GM19351 (cell line): Measurements from ENCODE around the gene ALDH4A1.

Experiments
- ATAC-seq: cut with Tn5 transposase; IDR thresholded peaks from one replicate; pipeline ENCODE4 v1.9.1; 2021; ENCODE audit warnings: mild to moderate bottlenecking, moderate library complexity; ENCODE audit not compliant: unreplicated experiment

The ALDH4A1 gene, protein sequence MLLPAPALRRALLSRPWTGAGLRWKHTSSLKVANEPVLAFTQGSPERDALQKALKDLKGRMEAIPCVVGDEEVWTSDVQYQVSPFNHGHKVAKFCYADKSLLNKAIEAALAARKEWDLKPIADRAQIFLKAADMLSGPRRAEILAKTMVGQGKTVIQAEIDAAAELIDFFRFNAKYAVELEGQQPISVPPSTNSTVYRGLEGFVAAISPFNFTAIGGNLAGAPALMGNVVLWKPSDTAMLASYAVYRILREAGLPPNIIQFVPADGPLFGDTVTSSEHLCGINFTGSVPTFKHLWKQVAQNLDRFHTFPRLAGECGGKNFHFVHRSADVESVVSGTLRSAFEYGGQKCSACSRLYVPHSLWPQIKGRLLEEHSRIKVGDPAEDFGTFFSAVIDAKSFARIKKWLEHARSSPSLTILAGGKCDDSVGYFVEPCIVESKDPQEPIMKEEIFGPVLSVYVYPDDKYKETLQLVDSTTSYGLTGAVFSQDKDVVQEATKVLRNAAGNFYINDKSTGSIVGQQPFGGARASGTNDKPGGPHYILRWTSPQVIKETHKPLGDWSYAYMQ

GRCh38 chr1:18902523-18903290 is at the start of gene ALDH4A1:
Gene ALDH4A1 (minus strand): TSS chr1:18902555. CDS start chr1:18902523, 32 bp downstream.
- peak; percentile 97 for ATAC-seq

- no peak for ATAC-seq
Observed at GRCh38 chr1:18951818-18952391, 49.5 kb upstream of the ALDH4A1 start.

DNA sequence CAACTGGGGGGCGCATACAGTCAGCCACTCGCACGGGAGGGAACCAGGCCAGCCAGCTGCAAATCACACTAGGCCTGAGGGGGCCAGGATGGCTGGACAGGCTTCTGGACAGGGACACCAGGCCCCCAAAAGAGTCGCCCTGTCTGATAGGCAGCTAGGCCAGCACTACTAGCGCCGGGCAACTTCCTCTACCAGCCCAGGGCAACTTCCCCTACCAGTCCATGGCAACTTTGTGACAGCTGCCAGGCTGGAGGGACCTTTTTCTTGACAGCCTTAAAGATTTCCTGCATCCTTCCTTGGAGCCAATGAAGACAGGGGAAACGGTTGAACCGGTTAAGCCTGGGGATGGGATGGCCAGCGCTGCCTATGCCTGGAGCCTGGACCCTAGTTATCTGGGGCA is 49.1 kb upstream of the ALDH4A1 start:
- no peak for ATAC-seq

GRCh38 chr1:18950401-18951026 is 48.2 kb upstream of the ALDH4A1 start:
- no peak for ATAC-seq

DNA sequence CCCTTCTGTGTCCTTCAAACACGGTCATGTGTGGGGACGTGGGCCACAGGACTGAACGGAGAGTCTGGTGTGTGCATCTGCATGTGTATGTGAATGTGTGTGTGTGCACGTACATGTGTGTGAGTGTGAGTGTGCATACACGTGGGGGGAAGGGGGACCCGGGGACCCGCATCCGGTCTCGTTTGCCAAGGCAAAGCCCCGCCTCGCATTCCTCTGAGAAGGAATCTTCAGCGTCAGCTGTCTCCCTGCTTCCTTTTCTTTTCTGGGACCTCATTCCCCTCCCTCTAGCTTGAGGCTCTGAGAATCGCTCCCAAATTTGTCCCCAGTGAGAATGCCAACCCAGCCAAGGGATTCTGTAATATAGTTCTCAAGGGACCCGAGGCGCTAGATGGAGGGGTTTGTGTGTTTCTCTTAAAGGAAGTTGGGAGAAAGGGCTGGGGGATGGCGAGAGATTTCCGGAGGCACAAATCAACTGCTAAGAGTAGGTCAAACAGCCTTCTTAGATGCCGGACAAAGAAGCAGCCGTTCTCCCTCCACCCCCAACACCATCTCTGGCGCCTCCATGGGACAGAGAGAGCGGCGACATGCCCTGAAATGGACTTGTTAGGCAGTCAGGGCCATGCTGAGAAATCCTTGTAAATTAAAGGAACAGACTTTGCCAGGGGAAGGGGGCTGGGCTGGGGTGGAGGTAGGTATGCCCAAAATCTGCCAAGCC is 47.5 kb upstream of the ALDH4A1 start:
- ATAC-seq, result no peak

DNA sequence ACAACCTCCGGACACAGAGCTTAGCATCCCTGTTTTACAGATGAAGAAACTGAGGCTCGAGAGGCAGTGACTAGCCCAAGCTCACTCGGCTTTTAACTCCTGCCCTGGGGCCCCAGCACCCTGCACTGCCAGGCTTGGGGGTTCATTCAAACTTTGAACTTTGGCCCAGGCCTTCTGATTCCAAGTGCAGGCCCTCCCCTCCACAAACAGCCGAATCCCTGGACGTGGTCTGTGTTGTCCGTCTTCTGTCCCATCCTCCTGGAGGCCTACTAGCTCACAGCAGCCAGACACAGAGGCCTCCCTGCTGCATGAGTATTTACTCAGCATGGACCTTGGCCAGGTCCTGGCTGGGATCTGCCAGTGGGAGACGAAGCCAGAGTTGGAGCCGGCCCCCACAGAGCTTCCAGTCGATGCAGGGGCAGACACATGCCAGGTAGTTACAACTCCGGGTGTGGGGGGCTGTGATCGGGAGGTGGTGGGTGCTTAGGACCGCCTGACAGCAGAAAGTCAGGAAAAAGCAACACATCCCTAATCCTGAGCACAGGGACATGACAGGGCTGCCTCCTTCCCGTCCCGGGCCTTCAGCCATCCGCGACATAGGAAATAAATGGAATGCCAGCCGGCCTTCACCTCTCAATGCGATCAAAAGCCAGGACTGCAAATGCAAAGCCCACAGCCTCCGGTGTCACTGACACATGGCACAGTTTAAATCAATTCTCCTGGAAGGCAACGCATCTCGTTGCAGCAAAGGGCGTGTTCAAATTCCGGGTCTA is 46.7 kb upstream of the ALDH4A1 start:
- no peak for ATAC-seq

DNA sequence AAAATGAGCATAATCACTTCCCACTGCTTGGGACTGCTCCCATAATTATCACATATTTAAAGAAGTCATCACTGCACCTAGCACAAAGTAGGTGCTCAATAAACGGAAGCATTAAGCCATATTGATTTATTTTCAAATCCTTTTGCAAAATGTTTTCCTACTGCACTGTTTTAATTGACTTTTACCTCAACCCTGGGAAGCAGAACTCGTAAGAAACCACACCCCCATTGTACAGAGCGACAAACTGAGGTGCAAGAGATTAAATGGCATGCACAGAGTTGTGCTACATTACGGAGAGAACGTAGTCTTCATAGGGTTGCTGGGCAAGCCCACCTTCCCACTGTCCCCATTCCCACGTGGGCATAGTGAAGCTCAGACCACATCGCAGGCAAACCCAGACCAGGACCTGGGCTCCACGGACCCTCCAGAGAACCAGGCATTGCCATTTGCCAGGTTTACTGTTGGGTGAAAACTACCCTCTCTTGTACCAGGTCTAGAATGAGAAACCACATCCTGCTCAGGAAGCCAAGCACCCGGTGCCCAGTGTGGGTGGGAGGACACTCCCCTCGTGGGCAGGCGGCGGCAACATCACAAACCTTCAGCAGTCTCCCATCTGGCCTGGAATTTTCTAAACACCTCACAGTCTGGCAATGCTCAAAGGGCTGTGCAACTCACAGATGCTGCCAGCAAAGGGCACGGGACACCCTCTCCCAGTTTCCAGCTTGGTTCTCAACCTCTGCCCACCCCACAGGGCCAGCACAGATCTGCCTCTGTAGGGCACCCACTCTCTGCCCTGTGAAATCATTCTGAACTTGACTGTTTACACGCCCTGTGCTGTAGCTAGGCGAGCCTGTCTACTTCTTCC is 45.9 kb upstream of the ALDH4A1 start:
- no peak for ATAC-seq

DNA sequence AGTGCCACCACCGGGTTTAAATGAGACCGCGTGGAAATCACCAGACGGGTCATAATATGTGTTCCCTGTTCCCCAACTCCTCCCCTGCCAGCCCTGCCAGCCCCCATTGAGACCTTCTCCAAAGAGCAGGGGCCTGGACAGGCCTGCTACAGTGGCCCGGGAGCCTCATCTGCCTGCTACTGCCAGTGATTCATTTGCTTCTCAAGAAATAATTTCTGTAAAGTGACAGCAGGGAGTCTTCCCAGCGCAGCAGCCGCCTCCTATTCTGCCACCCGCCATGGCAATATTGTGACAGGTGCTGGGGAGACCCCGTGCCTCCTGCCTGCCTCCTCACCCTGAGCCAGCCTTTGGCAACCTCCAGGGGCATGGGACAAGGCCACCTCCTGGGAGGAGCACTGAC is 45.2 kb upstream of the ALDH4A1 start:
- ATAC-seq, result no peak

- no peak for ATAC-seq
Observed at GRCh38 chr1:18946550-18947381, 44.4 kb upstream of the ALDH4A1 start.

DNA sequence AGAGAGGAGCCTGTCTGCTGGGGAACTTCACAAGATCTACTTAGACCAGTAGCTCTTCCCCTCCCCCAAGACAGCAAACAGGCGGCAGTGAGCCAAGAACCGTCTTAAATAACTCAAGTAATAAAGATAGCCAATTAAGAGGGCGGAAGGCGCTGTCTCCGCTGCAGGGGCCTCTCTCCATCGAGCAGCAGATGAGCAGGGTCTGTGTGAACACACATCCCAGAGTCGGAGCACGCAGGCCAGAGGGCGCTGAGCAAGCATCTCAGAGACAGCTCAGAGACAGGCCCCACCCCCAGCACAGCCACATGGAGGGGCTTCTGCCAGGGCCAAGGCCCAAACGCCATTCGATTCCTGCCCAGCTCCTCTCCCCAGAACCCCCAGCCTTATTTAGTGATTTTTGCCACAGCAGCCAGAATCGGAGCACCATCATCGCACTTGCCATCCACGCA is 43.1 kb upstream of the ALDH4A1 start:
- ATAC-seq, result no peak

- no peak for ATAC-seq
Observed at GRCh38 chr1:18944810-18945209, 42.5 kb upstream of the ALDH4A1 start.

DNA sequence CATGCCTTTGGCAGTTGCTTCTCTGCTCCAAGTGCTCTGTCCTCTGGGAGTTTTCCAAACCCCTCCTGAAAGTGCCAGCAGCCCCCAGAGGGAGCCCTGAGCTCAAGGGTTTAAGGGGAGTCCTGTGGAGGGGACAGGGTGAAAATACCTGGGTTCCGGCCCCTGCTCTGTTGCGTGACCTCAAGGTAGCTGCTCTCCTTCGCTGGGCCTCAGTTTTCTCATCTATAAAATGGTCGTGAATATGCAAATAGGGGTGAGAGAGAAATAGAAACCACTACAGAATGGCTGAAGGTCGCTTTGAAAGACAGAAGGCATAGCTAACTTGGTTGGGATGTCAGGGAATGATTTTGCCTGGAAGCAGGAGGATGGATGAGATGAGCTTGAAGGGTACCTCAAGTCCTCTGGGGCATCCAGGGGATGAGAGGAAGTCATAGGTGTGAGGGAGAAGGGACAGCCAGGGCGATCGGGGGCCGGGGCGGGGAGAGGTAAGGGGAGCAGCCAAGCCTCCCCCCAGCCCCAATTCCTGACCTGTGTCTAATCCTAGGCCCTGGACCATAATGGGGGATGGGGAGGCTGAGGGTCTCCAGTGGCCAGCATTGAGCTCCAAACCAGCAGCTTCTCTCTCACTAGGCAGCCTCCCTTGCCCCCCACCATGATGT is 41.7 kb upstream of the ALDH4A1 start:
- no peak for ATAC-seq

- no peak for ATAC-seq
Observed at GRCh38 chr1:18943162-18943561, 40.8 kb upstream of the ALDH4A1 start.

DNA sequence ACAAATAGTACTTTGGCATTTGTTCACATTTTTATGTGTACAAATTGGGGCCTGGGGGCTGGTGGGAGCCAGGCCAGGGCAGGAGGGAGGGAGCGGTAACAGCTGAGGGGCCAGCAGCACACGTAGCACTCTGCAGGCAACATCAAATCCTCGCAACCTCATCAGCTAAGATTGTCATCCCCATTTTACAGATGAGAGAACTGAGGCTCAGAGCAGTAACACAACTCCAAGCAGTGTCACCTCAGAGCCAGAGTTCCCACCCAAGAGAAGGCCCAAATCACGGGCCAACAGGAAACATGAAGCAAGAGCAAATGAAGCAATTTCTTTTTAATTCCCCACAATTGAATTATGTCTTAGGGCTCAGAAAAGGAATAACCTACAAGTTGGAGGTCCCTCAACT is 40.0 kb upstream of the ALDH4A1 start:
- no peak for ATAC-seq

DNA sequence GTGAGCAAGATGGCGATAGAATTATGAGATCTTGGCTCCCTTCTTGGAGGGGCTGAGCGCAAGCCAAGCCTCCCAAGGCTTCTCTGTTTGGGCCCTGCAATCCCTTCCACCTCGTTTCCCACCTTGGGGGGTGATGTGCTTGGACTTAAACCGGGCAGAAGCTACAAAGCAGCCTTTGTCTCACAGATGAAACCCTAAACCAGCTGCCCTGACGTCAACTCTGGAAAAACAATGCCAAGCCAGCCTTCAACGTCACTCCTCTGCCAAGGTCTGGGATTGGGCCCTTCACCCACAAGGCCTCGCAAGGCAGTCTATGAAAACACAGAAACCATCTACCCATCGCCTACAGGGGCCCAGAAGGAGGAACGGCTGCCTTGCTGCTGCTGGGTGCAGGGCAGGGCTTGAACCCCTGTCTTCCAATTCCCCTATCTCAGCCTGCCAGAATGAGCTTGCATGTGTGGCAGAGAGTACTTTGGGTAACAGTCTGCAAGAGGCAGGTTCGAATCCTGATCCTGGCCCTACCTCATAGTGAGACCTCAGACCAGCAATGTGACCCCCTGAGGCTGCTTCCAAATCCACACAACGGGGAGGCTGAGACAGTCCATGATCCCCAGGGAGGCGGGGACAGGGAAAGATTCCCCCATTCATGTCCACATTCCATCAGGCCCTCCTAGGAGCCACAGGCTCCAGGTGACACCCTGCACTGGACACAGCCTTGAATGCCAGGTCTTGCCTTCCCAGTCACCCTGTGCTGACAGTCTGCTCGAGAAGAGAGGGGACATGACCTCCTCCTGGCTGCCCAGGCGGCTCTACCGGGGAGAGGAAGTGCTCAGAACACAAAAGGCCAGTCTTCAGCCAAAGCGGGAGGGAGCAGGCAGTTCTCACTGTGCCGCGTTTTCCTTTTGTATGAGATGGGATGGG is 39.1 kb upstream of the ALDH4A1 start:
- ATAC-seq, result no peak
